GM12878 (cell line): ENCODE measurements around the gene USP28. TPM values are rescaled to one million over a fixed set of nuclear protein-coding genes. Genes with fewer than 3 reads are reported as not detected.

Source experiments
- ATAC-seq: fragments of 200-7000 bp; cut with Tn5 transposase; 3 replicates; pipeline ENCODE4 v1.9.1; 2020; ENCODE audit warnings: mild to moderate bottlenecking, moderate library complexity
- BruUV-seq: library from RNA; stranded (reverse); fragments of 400-500 nt; replicated peaks from 2 replicates; lab custom pipeline; 2021; lab: Mats Ljungman, UMichigan
- CTCF ChIA-PET: fragments of 300-600 bp; sonication (Branson Sonifier 250); formaldehyde crosslinking; extraction: SDS; loops from one replicate; lab custom pipeline; 2021; ENCODE audit warnings: inconsistent platforms; lab: Yijun Ruan, JAX
- POLR2A ChIA-PET: fragments of 350-600 bp; formaldehyde crosslinking; extraction: SDS; loops from one replicate; lab custom pipeline; 2021; ENCODE audit warnings: inconsistent platforms; lab: Charles Lee
- RAD21 ChIA-PET: fragments of 300-600 bp; sonication (Branson Sonifier 250); formaldehyde crosslinking; loops from one replicate; lab custom pipeline; 2023; ENCODE audit warnings: antibody characterized with exemption; ENCODE audit not compliant: unreplicated experiment; lab: Charles Lee
- SMC1A ChIA-PET: fragments of 300-600 bp; sonication (Branson Sonifier 250); formaldehyde crosslinking; loops from one replicate; lab custom pipeline; 2023; ENCODE audit not compliant: unreplicated experiment, uncharacterized antibody; lab: Charles Lee
- DNase-seq: peaks from one replicate; pipeline ENCODE4 v3.0.0-alpha.2; 2011; ENCODE audit warnings: low read depth, low spot score
- FAIRE-seq: peaks from 3 replicates; lab custom pipeline; 2011; peaks lifted over from hg19 to GRCh38; lab: Jason Lieb, UNC
- H2AFZ ChIP-seq: 2 replicates; pipeline ENCODE4 v1.6.0; 2011; ENCODE audit warnings: low read depth, low read length, control low read depth; ENCODE audit not compliant: control insufficient read depth
- H3K27ac ChIP-seq: 2 replicates; pipeline ENCODE4 v1.5.1; 2011; ENCODE audit warnings: control low read depth; ENCODE audit not compliant: control insufficient read depth, insufficient read depth
- H3K27me3 ChIP-seq, 2 experiments: replicated peaks in 1 of 2; 2 replicates each; pipeline versions ENCODE4 v1.6.0 to v1.6.1; 2011; ENCODE audit warnings: low read length in 1 of 2; ENCODE audit not compliant: control insufficient read depth in 2 of 2, insufficient read depth in 2 of 2
- H3K36me3 ChIP-seq, 2 experiments: 2 replicates each; pipeline ENCODE4 v1.5.1; 2011; ENCODE audit warnings: low read length in 1 of 2; ENCODE audit not compliant: control insufficient read depth in 2 of 2, insufficient read depth in 2 of 2
- H3K4me1 ChIP-seq: 2 replicates; pipeline ENCODE4 v1.6.1; 2011; ENCODE audit warnings: mild to moderate bottlenecking, low read length, moderate library complexity, mixed read lengths; ENCODE audit not compliant: control insufficient read depth, insufficient read depth
- H3K4me2 ChIP-seq: 2 replicates; pipeline ENCODE4 v1.6.0; 2011; ENCODE audit warnings: control low read depth; ENCODE audit not compliant: control insufficient read depth, insufficient read depth
- H3K4me3 ChIP-seq: fragments of 200-600 bp; sonication (generic); 2 replicates; pipeline ENCODE4 v1.5.1; 2016
- H3K79me2 ChIP-seq: 2 replicates; pipeline ENCODE4 v1.6.0; 2011; ENCODE audit warnings: low read length; ENCODE audit not compliant: control insufficient read depth, insufficient read depth
- H3K9ac ChIP-seq: 2 replicates; pipeline ENCODE4 v1.8.0; 2011; ENCODE audit warnings: low read length, control low read depth, mixed read lengths; ENCODE audit not compliant: control insufficient read depth, insufficient read depth
- H3K9me3 ChIP-seq: replicated peaks from 3 replicates; pipeline ENCODE4 v1.5.1; 2011; ENCODE audit warnings: mild to moderate bottlenecking, low read length; ENCODE audit not compliant: control insufficient read depth, insufficient read depth
- H4K20me1 ChIP-seq: 2 replicates; pipeline ENCODE4 v1.6.0; 2011; ENCODE audit not compliant: control insufficient read depth, insufficient read depth
- BCLAF1 ChIP-seq: fragments of 450-650 bp; IDR thresholded peaks from 2 replicates; pipeline ENCODE4 v1.6.1; 2017; ENCODE audit warnings: antibody characterized with exemption, mild to moderate bottlenecking, moderate library complexity
- CHD2 ChIP-seq: IDR thresholded peaks from 2 replicates; pipeline ENCODE4 v1.6.1; 2011; ENCODE audit warnings: low read depth, low read length, improper control_type of control experiment, borderline replicate concordance
- E2F8 ChIP-seq: fragments of 450-650 bp; IDR thresholded peaks from 2 replicates; pipeline ENCODE4 v1.6.1; 2018; ENCODE audit warnings: mild to moderate bottlenecking, low read depth, moderate library complexity; ENCODE audit not compliant: partially characterized antibody
- E4F1 ChIP-seq: fragments of 450-650 bp; IDR thresholded peaks from 2 replicates; pipeline ENCODE4 v1.6.1; 2018; ENCODE audit warnings: borderline replicate concordance, mild to moderate bottlenecking; ENCODE audit not compliant: partially characterized antibody
- ESRRA ChIP-seq: IDR thresholded peaks from 2 replicates; pipeline ENCODE4 v1.6.1; 2012; ENCODE audit warnings: mild to moderate bottlenecking, low read length, improper control_type of control experiment
- ETV6 ChIP-seq, 2 experiments: fragments of 450-650 bp in 1 of 2; IDR thresholded peaks in 1 of 2; conservative IDR thresholded peaks in 1 of 2; 2 replicates each; pipeline ENCODE4 v1.6.1; 2014; ENCODE audit warnings: antibody characterized with exemption in 1 of 2, borderline replicate concordance in 1 of 2, low read depth in 1 of 2, mild to moderate bottlenecking in 1 of 2, moderate library complexity in 1 of 2
- JUNB ChIP-seq: IDR thresholded peaks from 2 replicates; pipeline ENCODE4 v1.6.1; 2016; ENCODE audit warnings: antibody characterized with exemption, mild to moderate bottlenecking
- PML ChIP-seq: IDR thresholded peaks from 2 replicates; pipeline ENCODE4 v1.6.1; 2012; ENCODE audit warnings: low read length, inconsistent platforms
- RFX5 ChIP-seq: IDR thresholded peaks from 2 replicates; pipeline ENCODE4 v1.6.1; 2011; ENCODE audit warnings: low read depth, low read length, improper control_type of control experiment
- SREBF1 ChIP-seq: IDR thresholded peaks from 2 replicates; pipeline ENCODE4 v1.6.1; 2012; ENCODE audit warnings: mild to moderate bottlenecking, low read length
- SRF ChIP-seq, 2 experiments: IDR thresholded peaks; 2 replicates each; pipeline ENCODE4 v1.6.1; 2011; ENCODE audit warnings: low read depth in 2 of 2, low read length in 2 of 2, mild to moderate bottlenecking in 1 of 2, moderate library complexity in 1 of 2
- STAT3 ChIP-seq: IDR thresholded peaks from 2 replicates; pipeline ENCODE4 v1.6.1; 2011; ENCODE audit warnings: low read depth, low read length, improper control_type of control experiment
- WGBS: methylation state at CpG from one replicate; pipeline ENCODE4 v1.1.6; 2016; ENCODE audit warnings: low lambda C conversion rate; ENCODE audit not compliant: insufficient replicate concordance, insufficient coverage; ENCODE audit errors: missing lambda C conversion rate; 5-methylcytosine and 5-hydroxymethylcytosine counted together
- in situ Hi-C: fragments of 300-500 bp; cut with MboI; formaldehyde crosslinking; loops from 9 replicates; pipeline ENCODE4 v1.14.3; 2018; ENCODE audit warnings: mixed read lengths
- intact Hi-C: fragments of 100-400 bp; cut with micrococcal nuclease; formaldehyde crosslinking; loops from one replicate; pipeline ENCODE4 v1.14.2; 2022; ENCODE audit not compliant: unreplicated experiment
- polyA plus RNA-seq, 11 experiments: library from polyadenylated mRNA; depleted of rRNA in 4 of 11; unstranded in 6 of 11; stranded (reverse) in 5 of 11; fragments of >200 nt; fragmentation: Nextera tagmentation in 4 of 11; fragmentation: Illumina TruSeq in 1 of 11; extraction: Ambion mirVana in 4 of 11; extraction: Trizol in 1 of 11; gene quantifications; 1 replicate in 1 of 11; 2 replicates in 10 of 11; pipeline versions ENCODE4 v1.2.1 to v1.2.3, GENCODE V29; 2011 to 2016; ENCODE audit warnings: inconsistent platforms in 2 of 11, missing spikeins in 2 of 11, low read depth in 1 of 11
- total RNA-seq, 4 experiments: library from RNA; depleted of rRNA in 3 of 4; stranded (reverse); fragments of >200 nt in 3 of 4; fragmentation: Illumina TruSeq in 1 of 4; extraction: Trizol in 1 of 4; gene quantifications; 2 replicates each; pipeline versions ENCODE4 v1.2.1 to v1.2.3, GENCODE V29; 2013 to 2021

Gene USP28
- total and polyA plus RNA-seq, 10 of the 15 experiments (the other 5 are each of a cell fraction or from before 2014, with no cell fraction given) = 2.8 to 60.4 (median 24.1) TPM

- TF ChIP-seq JUNB (no peak), CHD2 (no peak), RFX5 (no peak), ESRRA (no peak), PML (no peak)
These were observed 97.1 kb downstream of the USP28 start (continued) for GRCh38 chr11:113778111-113778910.

GRCh38 chr11:113774174-113774503 is 101.2 kb downstream of the USP28 start:
- Histone ChIP-seq H3K4me1 (no peaks in the 10 kb centered on the region), H3K27me3 (no peaks in the 10 kb centered on the region), H3K9ac (no peak overlapping the region), H3K4me3 (no peak overlapping the region; the same call in 1 of the 2 replicates), H3K79me2 (peaks cover 12% of the 10 kb centered on the region), H2AFZ (no peak overlapping the region; the same call in 1 of the 2 replicates), H3K27ac (no peak overlapping the region), H3K4me2 (no peak overlapping the region), H4K20me1 (no peaks in the 10 kb centered on the region), H3K36me3 (peaks cover 0 to 2% of the 10 kb centered on the region in 2 experiments; a peak in 1 of 4 replicates), H3K9me3 (no peaks in the 10 kb centered on the region)
- SMC1A ChIA-PET = interaction anchor here (0.6 to 1.3 kb wide), 3 partner anchors 12 to 58 kb away, joined by 3 read pairs; no protein-coding TSS in a partner anchor
- in situ Hi-C loops = loop anchor here (10.0 kb wide), 1 partner anchor 459 kb away; the partner anchor contains the start of gene TTC12
- intact Hi-C loops = no loop called here
- TF ChIP-seq SREBF1 = no peak
- TF ChIP-seq ETV6 (conservative IDR thresholded peaks at IDR 0.05 in 1 of 2, IDR thresholded peaks at IDR 0.05 in 1 of 2; ENCODE audit: borderline replicate concordance in 1 of 2, low read depth in 1 of 2) = no peak
- TF ChIP-seq BCLAF1 = no peak
- TF ChIP-seq SRF (IDR thresholded peaks at IDR 0.05; ENCODE audit: low read depth in 2 of 2, low read length in 2 of 2) = no peak
- TF ChIP-seq STAT3 = no peak
- TF ChIP-seq E2F8 = no peak
- TF ChIP-seq E4F1 = no peak
- no peak for ATAC-seq
- 0% methylated on average over 1 of the region's 1 CpG for WGBS
- RAD21 ChIA-PET = no interaction called here
- FAIRE-seq = no peak
- CTCF ChIA-PET = interaction anchor here (1.3 to 2.5 kb wide), 5 partner anchors 8 to 31 kb away, joined by 4 to 12 read pairs (median 7); no protein-coding TSS in a partner anchor
- no peak for DNase-seq
- POLR2A ChIA-PET = no interaction called here
- no TSS peak for BruUV-seq
